GM21529 (cell line): ENCODE measurements around the gene BPIFB1.

Experiments
- ATAC-seq: cut with Tn5 transposase; IDR thresholded peaks from one replicate; pipeline ENCODE4 v1.9.1; 2021; ENCODE audit not compliant: unreplicated experiment

Gene BPIFB1

GRCh38 chr20:33291830-33292355, 8.9 kb downstream of the BPIFB1 start:
- no peak for ATAC-seq

GRCh38 chr20:33296206-33296605, 13.2 kb downstream of the BPIFB1 start:
- no peak for ATAC-seq

- no peak for ATAC-seq
Measured at GRCh38 chr20:33298391-33298790, 15.4 kb downstream of the BPIFB1 start.

DNA sequence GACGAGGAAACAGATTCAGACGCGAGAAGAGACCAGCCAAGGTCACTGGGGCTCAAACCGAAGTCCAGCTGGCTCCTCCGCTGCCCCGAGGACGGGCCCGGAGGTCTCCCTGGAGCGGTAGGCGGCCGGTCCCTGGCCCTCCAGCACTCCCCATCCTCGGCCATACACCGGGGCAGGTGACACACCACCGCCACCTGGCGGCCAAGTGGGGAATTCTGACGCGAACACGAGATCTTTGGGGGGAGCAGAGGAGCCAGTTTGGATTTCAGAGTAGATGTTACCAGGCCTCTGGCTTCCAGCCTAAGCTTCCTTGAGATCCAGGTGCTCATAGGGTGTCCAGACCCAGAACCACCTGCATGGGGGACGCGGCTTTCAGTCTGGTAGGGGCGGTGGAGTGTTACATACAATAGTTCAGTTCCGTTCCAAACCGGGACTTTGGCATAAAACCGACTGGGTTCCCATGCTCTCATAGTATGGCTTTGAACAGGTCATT, 16.1 kb downstream of the BPIFB1 start:
- ATAC-seq = no peak

DNA sequence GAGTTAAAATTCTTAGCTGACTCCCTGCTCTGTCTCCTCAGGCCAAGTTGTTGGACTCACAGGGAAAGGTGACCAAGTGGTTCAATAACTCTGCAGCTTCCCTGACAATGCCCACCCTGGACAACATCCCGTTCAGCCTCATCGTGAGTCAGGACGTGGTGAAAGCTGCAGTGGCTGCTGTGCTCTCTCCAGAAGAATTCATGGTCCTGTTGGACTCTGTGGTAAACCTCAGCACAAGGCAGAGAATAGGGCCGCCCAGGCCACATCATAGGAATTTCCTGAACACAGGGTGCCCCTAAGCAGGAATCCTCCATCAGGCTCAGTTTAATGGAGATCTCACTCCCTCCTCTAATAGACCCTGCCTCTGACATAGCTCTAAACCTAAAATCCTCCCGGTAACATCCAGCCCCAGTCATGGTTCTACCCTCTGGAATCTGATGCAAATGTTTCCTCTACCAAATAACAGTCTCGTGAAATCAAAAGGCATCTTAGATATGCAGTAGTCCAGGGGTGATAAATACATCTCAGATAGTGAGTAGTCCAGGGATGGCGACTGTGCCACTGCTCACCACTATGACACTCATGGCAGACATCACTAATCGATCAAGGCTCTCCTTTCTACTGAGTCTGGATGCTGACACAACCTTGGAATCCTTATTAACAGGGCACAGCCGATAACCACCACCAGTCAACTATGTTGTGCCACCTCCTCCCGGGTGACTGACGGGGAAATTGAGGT, 18.3 kb downstream of the BPIFB1 start:
- ATAC-seq = no peak

DNA sequence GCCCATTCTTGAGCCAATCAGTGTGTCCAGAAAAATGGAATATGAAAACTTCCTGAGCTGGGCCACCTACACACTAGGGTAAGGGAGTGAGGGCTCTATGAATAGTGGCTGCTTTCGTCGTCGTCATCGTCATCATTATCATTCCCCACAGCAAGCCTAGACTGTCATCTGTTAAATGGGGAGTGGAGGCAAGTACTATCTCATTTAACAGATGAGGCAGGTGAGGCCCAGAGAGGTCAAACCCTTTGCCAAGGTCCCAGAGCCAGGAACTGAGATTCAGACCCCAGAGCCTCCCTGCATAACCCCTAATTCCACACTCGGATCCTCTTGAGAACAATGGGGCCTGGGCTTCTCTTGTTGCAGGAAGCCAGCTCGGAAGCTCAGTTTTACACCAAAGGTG, 20.6 kb downstream of the BPIFB1 start:
- ATAC-seq = no peak

DNA sequence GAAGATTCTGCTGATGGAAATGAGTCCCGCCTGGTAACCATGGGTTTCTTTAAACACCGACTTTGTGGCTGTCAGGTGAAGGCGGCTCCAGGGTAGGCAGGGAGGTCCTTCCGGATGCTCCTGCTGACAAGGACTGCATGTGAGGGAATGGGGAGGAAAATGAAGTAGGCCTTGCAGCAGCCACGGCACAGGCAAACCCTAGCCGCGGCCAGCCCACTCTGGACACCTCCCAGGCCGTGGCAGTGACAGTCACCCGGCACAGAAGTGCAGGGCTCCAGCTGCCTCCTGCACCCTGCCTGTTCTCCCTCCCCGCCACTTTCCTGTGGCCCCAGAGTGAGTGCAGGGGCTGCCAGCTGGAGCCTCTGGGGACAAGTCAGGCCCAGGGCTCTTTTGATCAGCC, 21.0 kb downstream of the BPIFB1 start:
- ATAC-seq = no peak

DNA sequence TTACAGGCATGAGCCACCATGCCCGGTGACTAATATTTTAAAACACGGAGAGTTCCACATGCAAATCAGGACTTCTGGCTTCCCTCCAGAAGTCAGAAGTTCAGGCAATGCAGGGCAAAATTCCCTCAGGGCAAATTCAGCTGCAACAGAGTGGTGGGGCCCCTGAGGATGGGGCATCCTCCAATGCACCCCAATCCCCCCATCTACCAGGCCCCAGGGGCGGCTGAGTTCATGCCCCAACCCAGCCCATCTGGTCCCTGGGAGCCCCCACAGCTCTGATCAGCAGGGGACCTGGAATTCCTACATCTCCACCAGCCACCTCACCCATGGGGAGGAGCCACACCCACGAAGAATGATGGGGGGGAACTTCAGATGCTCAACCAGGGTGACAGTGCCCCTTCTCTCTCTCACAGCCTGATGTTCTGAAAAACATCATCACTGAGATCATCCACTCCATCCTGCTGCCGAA, 22.6 kb downstream of the BPIFB1 start:
- no peak for ATAC-seq

DNA sequence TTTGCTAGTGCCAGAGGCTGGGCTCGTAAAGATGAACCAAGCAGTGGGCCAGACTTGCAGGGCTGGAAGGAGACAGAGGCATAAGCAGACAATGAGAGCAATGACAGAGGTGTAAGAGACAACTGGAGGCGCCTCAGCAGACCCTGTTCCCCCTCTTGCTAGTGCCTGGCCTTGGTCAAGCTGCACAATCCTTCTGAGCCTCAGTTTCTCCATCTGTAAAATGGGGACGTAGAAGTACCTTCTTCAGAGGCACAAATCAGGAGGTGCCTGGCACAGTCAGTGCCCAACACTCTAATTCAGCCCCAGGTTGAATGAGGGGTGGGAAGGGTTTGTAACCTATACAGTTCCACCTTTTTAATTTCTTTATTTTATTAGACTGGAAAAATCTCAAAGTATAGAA, 23.2 kb downstream of the BPIFB1 start:
- no peak for ATAC-seq

GRCh38 chr20:33306807-33307206, 23.8 kb downstream of the BPIFB1 start:
- no peak for ATAC-seq

- no peak for ATAC-seq
Measured at GRCh38 chr20:33308668-33309067, 25.7 kb downstream of the BPIFB1 start.

DNA sequence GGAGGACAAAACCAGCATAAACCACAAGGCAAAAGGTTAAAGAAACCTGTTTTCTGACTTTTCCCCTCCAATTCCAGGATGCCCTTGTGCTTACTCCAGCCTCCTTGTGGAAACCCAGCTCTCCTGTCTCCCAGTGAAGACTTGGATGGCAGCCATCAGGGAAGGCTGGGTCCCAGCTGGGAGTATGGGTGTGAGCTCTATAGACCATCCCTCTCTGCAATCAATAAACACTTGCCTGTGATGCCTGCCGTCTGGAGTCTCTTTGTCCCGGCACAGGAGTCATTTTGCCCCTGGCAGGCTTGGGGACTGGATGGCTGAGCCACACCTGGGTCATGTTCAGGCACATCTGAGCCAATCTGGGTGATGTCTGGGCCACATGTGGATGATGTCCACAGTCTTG, 26.6 kb downstream of the BPIFB1 start:
- ATAC-seq = no peak

DNA sequence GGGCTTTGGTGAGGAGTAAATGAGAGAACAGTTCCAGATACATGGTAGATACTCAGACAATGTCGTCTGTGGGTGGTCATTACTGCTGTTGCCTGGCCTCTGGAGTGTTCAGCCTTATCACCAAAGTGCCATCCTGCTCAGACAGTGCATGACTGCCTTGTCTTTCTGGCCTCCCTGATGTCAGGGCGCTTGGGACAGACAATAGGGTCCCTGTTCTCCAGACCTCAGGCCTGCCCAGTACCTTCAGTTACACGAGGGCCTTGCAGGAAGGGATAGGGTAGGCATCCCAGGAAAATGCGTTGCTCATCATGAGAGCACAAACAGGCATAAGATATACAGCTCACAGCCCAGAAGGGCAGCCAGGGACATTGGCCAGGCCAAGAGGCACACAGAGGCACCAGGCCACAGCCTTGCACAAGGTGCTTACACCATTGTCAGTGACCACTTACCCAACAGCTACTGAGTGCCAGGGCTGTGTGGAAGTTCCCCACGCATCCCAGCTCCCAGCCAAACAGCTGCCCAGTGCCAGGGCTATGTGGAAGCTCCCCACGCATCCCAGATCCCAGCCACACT, 27.4 kb downstream of the BPIFB1 start:
- ATAC-seq = no peak

- ATAC-seq = no peak
Measured at GRCh38 chr20:33311011-33311410, 28.0 kb downstream of the BPIFB1 start.

- ATAC-seq = no peak
Measured at GRCh38 chr20:33311996-33312395, 29.0 kb downstream of the BPIFB1 start.

- no peak for ATAC-seq
Measured at GRCh38 chr20:33312583-33312982, 29.6 kb downstream of the BPIFB1 start.

DNA sequence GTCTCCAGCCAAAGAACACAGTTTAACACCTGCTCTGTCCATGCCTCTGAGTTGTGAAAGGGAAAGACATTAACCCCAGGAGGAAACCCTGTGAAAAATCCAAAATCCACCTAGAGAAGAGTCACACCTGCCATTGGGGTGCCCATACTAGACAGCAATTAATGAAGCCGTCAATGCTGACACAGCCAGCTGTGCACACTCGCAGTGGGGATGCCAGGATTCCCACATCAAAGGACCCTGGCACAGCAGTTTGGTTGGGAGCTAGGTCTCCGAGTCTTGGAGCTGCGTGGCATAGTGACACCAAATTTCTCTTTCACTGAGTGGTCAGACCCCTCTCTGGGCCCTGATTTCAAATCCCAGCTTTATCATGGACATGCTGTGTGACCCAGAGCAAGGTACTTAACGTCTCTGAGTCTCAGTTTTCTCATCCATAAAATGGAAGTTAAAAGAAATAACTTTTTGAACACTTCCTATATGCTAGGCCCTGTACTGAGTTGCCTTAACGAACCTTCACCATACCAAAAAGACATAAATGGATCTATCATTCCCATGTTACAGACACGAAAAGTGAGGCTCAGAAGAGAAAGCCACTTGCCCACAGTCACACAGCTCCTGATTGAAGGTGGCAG, 30.8 kb downstream of the BPIFB1 start:
- no peak for ATAC-seq

DNA sequence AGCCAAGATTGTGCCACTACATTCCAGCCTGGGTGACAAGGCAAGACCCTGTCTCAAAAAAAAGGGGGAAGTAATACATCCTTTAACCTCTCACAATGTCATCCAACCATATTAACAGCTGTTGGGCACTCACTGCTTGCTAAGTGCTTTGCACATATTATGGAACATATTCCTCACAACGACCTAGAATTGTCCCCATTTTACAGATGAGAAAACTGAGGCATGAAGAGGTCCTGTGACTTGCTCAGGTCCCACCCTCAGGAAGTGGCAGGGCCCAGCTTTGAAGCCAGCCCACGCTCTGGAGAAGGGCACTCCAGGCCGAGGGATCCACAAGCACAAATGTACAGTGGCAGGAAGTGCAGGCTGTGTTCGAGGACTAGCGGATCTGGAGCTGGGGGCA, 33.3 kb downstream of the BPIFB1 start:
- no peak for ATAC-seq

- no peak for ATAC-seq
Measured at GRCh38 chr20:33316958-33317357, 33.9 kb downstream of the BPIFB1 start.

- no peak for ATAC-seq
Measured at GRCh38 chr20:33317424-33318095, 34.5 kb downstream of the BPIFB1 start.

DNA sequence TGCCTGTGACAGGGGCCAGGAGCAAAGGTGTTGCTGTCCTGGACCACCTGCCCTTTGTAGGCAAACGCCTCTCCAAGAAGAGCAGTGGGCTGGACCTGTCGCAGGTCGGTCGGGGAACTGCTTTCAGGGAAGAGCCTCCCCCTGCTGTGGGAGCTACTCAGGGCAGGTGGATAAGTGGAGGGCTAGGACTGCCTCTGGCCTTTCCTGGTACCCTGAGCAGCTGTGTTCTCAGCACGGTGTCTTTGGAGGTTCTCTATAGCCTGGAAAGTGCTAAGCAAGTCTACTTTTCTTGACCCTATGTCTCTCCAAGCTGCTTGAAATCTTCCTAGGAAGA, 35.0 kb downstream of the BPIFB1 start:
- no peak for ATAC-seq

- no peak for ATAC-seq
Measured at GRCh38 chr20:33320006-33320405, 37.0 kb downstream of the BPIFB1 start.
